ENCODE measurements around the gene CNN2. TPM values are rescaled to one million over a fixed set of nuclear protein-coding genes. Genes with fewer than 3 reads are reported as not detected.
A peak's percentile ranks its signal among the peaks of the same experiment; 100 is the strongest.

The CNN2 gene
- total and polyA plus RNA-seq, 2 of the 13 experiments (the other 11 are each of a cell fraction or from before 2014, with no cell fraction given): 63.6 to 70.0 TPM

GRCh38 chr19:980133-980998 lies 46.0 kb upstream of the CNN2 start (continued):
- TF ChIP-seq, protein P1, sequence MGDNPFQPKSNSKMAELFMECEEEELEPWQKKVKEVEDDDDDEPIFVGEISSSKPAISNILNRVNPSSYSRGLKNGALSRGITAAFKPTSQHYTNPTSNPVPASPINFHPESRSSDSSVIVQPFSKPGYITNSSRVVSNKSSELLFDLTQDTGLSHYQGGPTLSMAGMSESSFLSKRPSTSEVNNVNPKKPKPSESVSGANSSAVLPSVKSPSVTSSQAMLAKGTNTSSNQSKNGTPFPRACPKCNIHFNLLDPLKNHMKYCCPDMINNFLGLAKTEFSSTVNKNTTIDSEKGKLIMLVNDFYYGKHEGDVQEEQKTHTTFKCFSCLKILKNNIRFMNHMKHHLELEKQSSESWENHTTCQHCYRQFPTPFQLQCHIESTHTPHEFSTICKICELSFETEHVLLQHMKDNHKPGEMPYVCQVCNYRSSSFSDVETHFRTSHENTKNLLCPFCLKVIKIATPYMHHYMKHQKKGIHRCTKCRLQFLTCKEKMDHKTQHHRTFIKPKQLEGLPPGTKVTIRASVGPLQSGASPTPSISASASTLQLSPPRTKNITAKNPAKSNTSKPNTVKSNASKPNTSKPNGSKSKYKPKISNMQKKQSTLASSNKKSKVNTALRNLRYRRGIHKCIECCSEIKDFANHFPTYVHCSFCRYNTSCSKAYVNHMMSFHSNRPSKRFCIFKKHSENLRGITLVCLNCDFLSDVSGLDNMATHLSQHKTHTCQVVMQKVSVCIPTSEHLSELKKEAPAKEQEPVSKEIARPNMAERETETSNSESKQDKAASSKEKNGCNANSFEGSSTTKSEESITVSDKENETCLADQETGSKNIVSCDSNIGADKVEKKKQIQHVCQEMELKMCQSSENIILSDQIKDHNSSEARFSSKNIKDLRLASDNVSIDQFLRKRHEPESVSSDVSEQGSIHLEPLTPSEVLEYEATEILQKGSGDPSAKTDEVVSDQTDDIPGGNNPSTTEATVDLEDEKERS (CRISPR knock-in tag; IDR thresholded peaks at IDR 0.05): no peak; the same call in 1 of the 2 replicates
- TF ChIP-seq ZNF639 (CRISPR knock-in tag; conservative IDR thresholded peaks at IDR 0.05) (no peak), KDM6A (CRISPR knock-in tag; IDR thresholded peaks at IDR 0.05; ENCODE audit: low read depth) (peak; percentile 83), U2AF1 (optimal IDR thresholded peaks at IDR 0.05; ENCODE audit: low read depth, low read length) (no peak), SPEN (CRISPR knock-in tag; IDR thresholded peaks at IDR 0.05; ENCODE audit: low read depth) (peak; percentile 95), TGIF2 (CRISPR knock-in tag; IDR thresholded peaks at IDR 0.05) (peak; percentile 78), ZNF484 (CRISPR knock-in tag; IDR thresholded peaks at IDR 0.05; ENCODE audit: borderline replicate concordance, low read depth) (no peak), ZBTB44 (CRISPR knock-in tag; IDR thresholded peaks at IDR 0.05) (no peak), THYN1 (CRISPR knock-in tag; IDR thresholded peaks at IDR 0.05; ENCODE audit: borderline replicate concordance, low read depth) (0 out of 2 replicates have a peak, but pooled peaks have one; percentile 44), CHCHD3 (CRISPR knock-in tag; IDR thresholded peaks at IDR 0.05) (no peak), ZNF83 (CRISPR knock-in tag; IDR thresholded peaks at IDR 0.05; ENCODE audit: borderline replicate concordance) (peak; percentile 74; the same call in 1 of the 2 replicates), CHD4 (IDR thresholded peaks at IDR 0.05; ENCODE audit: borderline replicate concordance, low read length) (peak; percentile 34; the same call in 1 of the 2 replicates), ZNF33B (CRISPR knock-in tag; IDR thresholded peaks at IDR 0.05) (0 out of 2 replicates have a peak, but pooled peaks have one; percentile 45), GATA4 (IDR thresholded peaks at IDR 0.05; ENCODE audit: borderline replicate concordance, low read depth) (no peak), MXI1 (IDR thresholded peaks at IDR 0.05; ENCODE audit: borderline replicate concordance, low read depth, low read length) (peak; percentile 66; the same call in 1 of the 3 replicates), SIN3A (IDR thresholded peaks at IDR 0.05; ENCODE audit: borderline replicate concordance, low read depth, low read length) (no peak), SP4 (CRISPR knock-in tag; IDR thresholded peaks at IDR 0.05) (peak; percentile 87), SOX6 (IDR thresholded peaks at IDR 0.05) (no peak), SOX6 (CRISPR knock-in tag; IDR thresholded peaks at IDR 0.05) (peak; percentile 71)
- TF ChIP-seq, protein P2, sequence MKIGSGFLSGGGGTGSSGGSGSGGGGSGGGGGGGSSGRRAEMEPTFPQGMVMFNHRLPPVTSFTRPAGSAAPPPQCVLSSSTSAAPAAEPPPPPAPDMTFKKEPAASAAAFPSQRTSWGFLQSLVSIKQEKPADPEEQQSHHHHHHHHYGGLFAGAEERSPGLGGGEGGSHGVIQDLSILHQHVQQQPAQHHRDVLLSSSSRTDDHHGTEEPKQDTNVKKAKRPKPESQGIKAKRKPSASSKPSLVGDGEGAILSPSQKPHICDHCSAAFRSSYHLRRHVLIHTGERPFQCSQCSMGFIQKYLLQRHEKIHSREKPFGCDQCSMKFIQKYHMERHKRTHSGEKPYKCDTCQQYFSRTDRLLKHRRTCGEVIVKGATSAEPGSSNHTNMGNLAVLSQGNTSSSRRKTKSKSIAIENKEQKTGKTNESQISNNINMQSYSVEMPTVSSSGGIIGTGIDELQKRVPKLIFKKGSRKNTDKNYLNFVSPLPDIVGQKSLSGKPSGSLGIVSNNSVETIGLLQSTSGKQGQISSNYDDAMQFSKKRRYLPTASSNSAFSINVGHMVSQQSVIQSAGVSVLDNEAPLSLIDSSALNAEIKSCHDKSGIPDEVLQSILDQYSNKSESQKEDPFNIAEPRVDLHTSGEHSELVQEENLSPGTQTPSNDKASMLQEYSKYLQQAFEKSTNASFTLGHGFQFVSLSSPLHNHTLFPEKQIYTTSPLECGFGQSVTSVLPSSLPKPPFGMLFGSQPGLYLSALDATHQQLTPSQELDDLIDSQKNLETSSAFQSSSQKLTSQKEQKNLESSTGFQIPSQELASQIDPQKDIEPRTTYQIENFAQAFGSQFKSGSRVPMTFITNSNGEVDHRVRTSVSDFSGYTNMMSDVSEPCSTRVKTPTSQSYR (CRISPR knock-in tag; IDR thresholded peaks at IDR 0.05; ENCODE audit: borderline replicate concordance): peak; percentile 100

All from HepG2 (cell line).